Suprapubic skin (tissue), 4 donors: ENCODE data around the gene CISTR. TPM values are rescaled to one million over a fixed set of nuclear protein-coding genes. Genes with fewer than 3 reads are reported as not detected.

Experiments used
- DNase-seq, 2 donors: peaks; one replicate each; pipeline ENCODE4 v3.0.0-alpha.2; 2019; ENCODE audit warnings: low spot score in 2 of 2
- H3K27ac ChIP-seq: fragments of 200-600 bp; sonication (generic); one replicate; pipeline ENCODE4 v1.5.1; 2019
- H3K27me3 ChIP-seq: fragments of 200-600 bp; sonication (generic); one replicate; pipeline ENCODE4 v1.5.1; 2019
- H3K36me3 ChIP-seq: fragments of 200-600 bp; sonication (generic); one replicate; pipeline ENCODE4 v1.5.1; 2019
- H3K4me1 ChIP-seq: fragments of 200-600 bp; sonication (generic); one replicate; pipeline ENCODE4 v1.5.1; 2019
- H3K4me3 ChIP-seq: fragments of 200-600 bp; sonication (generic); one replicate; pipeline ENCODE4 v1.5.1; 2019; ENCODE audit warnings: mild to moderate bottlenecking
- H3K9me3 ChIP-seq: fragments of 200-600 bp; sonication (generic); one replicate; pipeline ENCODE4 v1.5.1; 2019
- CTCF ChIP-seq, 2 donors: fragments of 200-600 bp in 1 of 2; fragments of 450-650 bp in 1 of 2; sonication (generic) in 1 of 2; IDR thresholded peaks; one replicate each; pipeline ENCODE4 v1.5.1; 2016 to 2019; ENCODE audit warnings: antibody characterized with exemption in 2 of 2, mild to moderate bottlenecking in 1 of 2, moderate library complexity in 1 of 2
- EP300 ChIP-seq: sonication (generic); formaldehyde crosslinking; IDR thresholded peaks from one replicate; pipeline ENCODE4 v1.6.1; 2017; ENCODE audit warnings: antibody characterized with exemption
- POLR2A ChIP-seq, 2 donors: fragments of 450-650 bp; IDR thresholded peaks; one replicate each; pipeline ENCODE4 v1.6.1; 2017; ENCODE audit warnings: antibody characterized with exemption in 2 of 2, mild to moderate bottlenecking in 2 of 2, moderate library complexity in 2 of 2
- POLR2AphosphoS5 ChIP-seq, 3 donors: sonication (generic); formaldehyde crosslinking; IDR thresholded peaks; one replicate each; pipeline ENCODE4 v1.6.1; 2017; ENCODE audit warnings: antibody characterized with exemption in 3 of 3
- WGBS: methylation state at CpG from one replicate; pipeline ENCODE4 v1.1.5; 2018; 5-methylcytosine and 5-hydroxymethylcytosine counted together
- total RNA-seq, 4 donors: library from RNA; depleted of rRNA; stranded (reverse); fragments of >200 nt; gene quantifications; one replicate each; pipeline ENCODE4 v1.1.0, GENCODE V29; 2016

CISTR gene
- total RNA-seq, 4 donors from 2014 or later, result not detected

GRCh38 chr12:53736592-53736991, 15.2 kb downstream of the CISTR start:
- DNase-seq, result no peak
- WGBS, result 85% methylated on average over 6 of the region's 6 CpGs
- Histone ChIP-seq H3K27ac (no peak overlapping the region), H3K27me3 (peaks cover 46% of the 10 kb centered on the region), H3K9me3 (no peaks in the 10 kb centered on the region), H3K36me3 (no peaks in the 10 kb centered on the region), H3K4me1 (peaks cover 21% of the 10 kb centered on the region), H3K4me3 (no peak overlapping the region)
- no peak for TF ChIP-seq CTCF (IDR thresholded peaks at IDR 0.05)
- no peak for TF ChIP-seq POLR2A (IDR thresholded peaks at IDR 0.05)
- TF ChIP-seq EP300, result no peak
- no peak for TF ChIP-seq POLR2AphosphoS5 (IDR thresholded peaks at IDR 0.05)

- TF ChIP-seq POLR2A (IDR thresholded peaks at IDR 0.05) (no peak), CTCF (IDR thresholded peaks at IDR 0.05) (no peak), EP300 (no peak), POLR2AphosphoS5 (IDR thresholded peaks at IDR 0.05) (no peak)
- peaks cover 21% of the 10 kb centered on the region for H3K4me1 ChIP-seq
- no peaks in the 10 kb centered on the region for H3K9me3 ChIP-seq
- H3K4me3 ChIP-seq, result no peak overlapping the region
- no peaks in the 10 kb centered on the region for H3K36me3 ChIP-seq
- DNase-seq, result no peak
- WGBS, result 50% methylated on average over 2 of the region's 2 CpGs
- no peak overlapping the region for H3K27ac ChIP-seq
- peaks cover 36% of the 10 kb centered on the region for H3K27me3 ChIP-seq
These were observed 16.2 kb downstream of the CISTR start for GRCh38 chr12:53735556-53735955.

- WGBS, result 94% methylated on average over 9 of the region's 9 CpGs
- Histone ChIP-seq H3K9me3 (no peaks in the 10 kb centered on the region), H3K4me1 (peaks cover 12% of the 10 kb centered on the region), H3K4me3 (no peak overlapping the region), H3K27me3 (peaks cover 26% of the 10 kb centered on the region), H3K27ac (no peak overlapping the region), H3K36me3 (no peaks in the 10 kb centered on the region)
- no peak for DNase-seq
- TF ChIP-seq CTCF (IDR thresholded peaks at IDR 0.05) (no peak), POLR2A (IDR thresholded peaks at IDR 0.05) (no peak), POLR2AphosphoS5 (IDR thresholded peaks at IDR 0.05) (no peak), EP300 (no peak)
These were observed 17.4 kb downstream of the CISTR start for GRCh38 chr12:53734425-53734824.

GRCh38 chr12:53733807-53734200, 18.0 kb downstream of the CISTR start:
- TF ChIP-seq POLR2AphosphoS5 (IDR thresholded peaks at IDR 0.05), result no peak
- TF ChIP-seq POLR2A (IDR thresholded peaks at IDR 0.05), result no peak
- no peak for TF ChIP-seq EP300
- no peak for TF ChIP-seq CTCF (IDR thresholded peaks at IDR 0.05)
- 40% methylated on average over 5 of the region's 5 CpGs for WGBS
- Histone ChIP-seq H3K9me3 (no peaks in the 10 kb centered on the region), H3K27me3 (peaks cover 20% of the 10 kb centered on the region), H3K27ac (no peak overlapping the region), H3K36me3 (no peaks in the 10 kb centered on the region), H3K4me1 (peaks cover 6% of the 10 kb centered on the region), H3K4me3 (no peak overlapping the region)
- no peak for DNase-seq

- TF ChIP-seq POLR2AphosphoS5 (IDR thresholded peaks at IDR 0.05), result no peak
- TF ChIP-seq CTCF (IDR thresholded peaks at IDR 0.05), result no peak
- no peak for TF ChIP-seq EP300
- TF ChIP-seq POLR2A (IDR thresholded peaks at IDR 0.05), result no peak
- DNase-seq, result no peak
- H3K4me1 ChIP-seq, result peaks cover under 1% of the 10 kb centered on the region
These were observed 18.6 kb downstream of the CISTR start for GRCh38 chr12:53733051-53733806.

More at GRCh38 chr12:53733051-53733806, 18.6 kb downstream of the CISTR start:
- WGBS, result 92% methylated on average over 2 of the region's 2 CpGs
- Histone ChIP-seq H3K9me3 (no peaks in the 10 kb centered on the region), H3K36me3 (no peaks in the 10 kb centered on the region), H3K27ac (no peak overlapping the region), H3K4me3 (no peak overlapping the region), H3K27me3 (peaks cover 14% of the 10 kb centered on the region)
